Activated naive CD8-positive, alpha-beta T cell (primary cell): ENCODE results near the gene NCAM1.
A peak's percentile ranks its signal among the peaks of the same experiment; 100 is the strongest.

Experiments
- H3K27ac Mint-ChIP-seq: one replicate; pipeline ENCODE4 v1.8.0; 2021; ENCODE audit warnings: mixed read lengths
- H3K27me3 Mint-ChIP-seq: one replicate; pipeline ENCODE4 v1.8.0; 2021; ENCODE audit warnings: mixed read lengths
- H3K36me3 Mint-ChIP-seq: one replicate; pipeline ENCODE4 v1.8.0; 2021; ENCODE audit warnings: mixed read lengths
- H3K4me1 Mint-ChIP-seq: one replicate; pipeline ENCODE4 v1.8.0; 2021; ENCODE audit warnings: low read depth, mixed read lengths
- H3K4me3 Mint-ChIP-seq: one replicate; pipeline ENCODE4 v1.8.0; 2021; ENCODE audit warnings: mild to moderate bottlenecking, mixed read lengths
- H3K9me3 Mint-ChIP-seq: one replicate; pipeline ENCODE4 v1.8.0; 2021; ENCODE audit warnings: low read depth, mixed read lengths

NCAM1 gene

DNA sequence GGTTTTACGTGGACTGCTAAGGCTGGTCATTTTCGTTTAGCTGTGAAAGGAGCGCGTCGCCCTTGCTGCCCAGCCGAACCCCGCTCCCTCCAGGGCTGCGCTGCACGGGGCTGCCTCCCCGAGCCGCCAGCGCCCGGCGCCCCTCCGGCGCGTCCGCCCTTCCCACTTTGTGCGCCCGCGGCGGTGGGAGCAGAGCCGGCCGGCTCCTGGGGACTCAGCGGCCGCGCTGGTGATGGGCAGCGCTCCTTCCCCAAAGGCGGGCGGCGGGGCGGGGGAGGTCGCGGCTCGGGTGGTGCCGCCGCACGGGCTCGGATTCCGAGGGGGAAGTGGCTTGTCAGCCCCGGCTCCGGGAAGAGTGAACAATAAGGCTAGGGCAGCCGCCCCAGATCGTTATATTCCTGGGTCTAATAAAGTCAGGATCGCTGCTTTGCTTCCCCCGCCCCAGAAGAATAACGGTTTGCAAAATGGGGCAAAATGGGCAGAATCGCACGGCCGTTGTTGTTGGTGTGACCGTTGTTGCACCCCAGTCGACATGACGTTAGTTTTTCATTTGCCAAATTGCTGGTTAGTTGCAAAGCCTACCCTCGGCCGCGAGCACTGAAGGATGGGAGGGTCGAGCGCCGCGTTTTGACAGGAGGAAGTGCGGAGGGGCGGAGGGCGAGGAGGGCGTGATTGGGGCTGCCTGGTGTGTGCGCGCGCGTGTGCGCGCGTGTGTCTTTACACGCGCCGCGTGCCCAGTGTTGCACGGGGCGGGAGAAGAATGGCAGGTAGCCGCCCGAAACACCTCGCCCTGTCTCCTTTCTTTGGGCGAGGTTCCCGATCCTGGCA lies 745 bp downstream of the NCAM1 start:
- H3K27ac Mint-ChIP-seq = no peak overlapping the region
- H3K4me3 Mint-ChIP-seq = peak overlapping the region; percentile 87
- H3K9me3 Mint-ChIP-seq = no peaks in the 10 kb centered on the region
- H3K36me3 Mint-ChIP-seq = no peaks in the 10 kb centered on the region
- peaks cover 46% of the 10 kb centered on the region for H3K27me3 Mint-ChIP-seq
- H3K4me1 Mint-ChIP-seq = peaks cover 15% of the 10 kb centered on the region

DNA sequence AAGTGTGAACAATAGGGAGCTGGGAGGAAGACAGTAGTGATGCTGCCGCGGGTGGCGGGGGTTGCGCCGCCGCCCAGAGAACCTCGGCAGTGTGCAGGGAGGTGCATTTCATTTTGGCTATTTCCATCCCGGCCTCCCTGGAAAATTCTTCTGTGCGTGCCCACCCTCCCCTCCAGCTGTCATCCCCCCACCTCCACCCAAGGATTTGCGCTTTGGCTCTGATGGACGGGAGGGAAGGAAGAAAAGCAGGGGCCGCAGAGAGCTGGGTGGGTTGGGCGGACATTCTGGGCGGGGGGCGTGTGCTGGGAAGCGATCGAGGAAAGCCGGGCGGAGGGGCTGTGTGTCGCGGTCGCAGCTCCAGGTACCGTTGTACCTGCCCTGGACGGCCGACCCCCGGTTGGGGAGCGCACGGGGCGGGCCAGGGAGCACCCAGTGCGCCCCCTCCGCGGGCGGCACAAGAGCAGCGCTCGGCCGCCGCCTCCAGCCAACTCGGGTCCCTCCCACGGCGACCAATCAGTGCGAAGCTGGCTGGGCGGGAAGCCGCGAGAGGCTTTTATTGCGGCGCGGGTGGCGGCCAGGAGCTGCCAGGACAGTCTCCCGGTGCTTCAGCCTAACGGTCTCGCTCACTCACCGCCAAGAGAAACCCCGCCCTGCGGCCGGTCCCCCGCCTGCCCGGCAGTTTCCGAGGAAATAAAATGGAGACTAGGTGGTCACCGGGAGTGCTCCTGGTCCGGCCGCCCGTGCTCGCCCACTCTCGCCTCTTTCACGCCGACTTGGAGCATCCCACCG lies 1.6 kb downstream of the NCAM1 start:
- no peak overlapping the region for H3K27ac Mint-ChIP-seq
- H3K9me3 Mint-ChIP-seq = no peaks in the 10 kb centered on the region
- H3K4me1 Mint-ChIP-seq = peaks cover 15% of the 10 kb centered on the region
- H3K27me3 Mint-ChIP-seq = peaks cover 46% of the 10 kb centered on the region
- H3K36me3 Mint-ChIP-seq = no peaks in the 10 kb centered on the region
- peak overlapping the region; percentile 87 for H3K4me3 Mint-ChIP-seq

DNA sequence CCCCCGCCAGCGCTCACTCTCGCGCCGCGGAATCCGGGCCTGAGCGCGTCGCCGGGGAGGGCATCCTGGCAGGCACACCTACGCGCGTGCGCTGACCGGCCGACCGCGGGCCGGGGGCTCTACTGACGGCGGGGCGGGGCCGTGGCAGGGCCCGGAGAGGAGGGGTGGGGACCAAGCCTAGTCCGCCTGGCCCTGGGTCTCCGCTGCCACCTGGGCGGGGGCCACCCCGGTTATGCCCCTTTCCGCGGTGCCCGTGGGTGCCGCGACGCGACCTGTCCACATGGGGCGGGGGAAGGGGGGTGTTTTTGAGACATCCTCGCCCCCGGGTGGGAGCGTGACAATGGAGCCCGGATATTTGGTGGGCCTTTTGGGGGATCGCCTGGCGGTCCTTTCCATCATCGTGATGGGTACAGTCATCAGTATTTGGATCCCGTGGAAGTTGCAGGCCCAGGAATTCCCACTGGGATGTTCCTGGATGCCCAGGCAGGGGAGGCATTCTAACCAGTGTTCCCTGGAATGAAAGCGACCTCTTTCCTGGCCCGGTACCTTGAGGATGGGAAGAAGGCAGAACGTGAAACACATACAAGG lies 2.2 kb downstream of the NCAM1 start:
- Mint-ChIP-seq H3K4me3 (peak overlapping the region; percentile 61), H3K4me1 (peaks cover 15% of the 10 kb centered on the region), H3K27ac (no peak overlapping the region), H3K36me3 (no peaks in the 10 kb centered on the region), H3K9me3 (no peaks in the 10 kb centered on the region), H3K27me3 (peaks cover 43% of the 10 kb centered on the region)

DNA sequence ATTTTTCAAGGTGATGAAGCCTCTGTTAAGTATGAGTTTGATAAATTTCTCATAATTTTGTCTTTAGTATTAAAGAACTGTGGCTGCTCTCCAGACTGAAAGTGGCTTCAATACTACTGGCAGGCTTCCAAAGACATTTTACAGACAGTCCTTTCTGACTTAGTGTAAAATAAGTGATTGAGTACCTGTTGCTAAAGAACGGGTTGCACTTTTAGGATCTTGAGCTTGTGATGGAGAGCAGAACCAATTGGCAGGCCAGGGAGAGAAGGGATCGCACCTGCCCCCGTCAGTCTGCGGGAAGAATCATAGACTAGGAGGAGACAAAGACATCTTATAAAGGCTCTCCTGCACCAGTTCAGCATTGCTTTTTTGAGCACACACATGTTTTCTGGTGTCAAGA lies 4.4 kb downstream of the NCAM1 start:
- Mint-ChIP-seq H3K27me3 (peaks cover 39% of the 10 kb centered on the region), H3K36me3 (no peaks in the 10 kb centered on the region), H3K4me1 (peaks cover 15% of the 10 kb centered on the region), H3K27ac (no peak overlapping the region), H3K4me3 (no peak overlapping the region), H3K9me3 (no peaks in the 10 kb centered on the region)

DNA sequence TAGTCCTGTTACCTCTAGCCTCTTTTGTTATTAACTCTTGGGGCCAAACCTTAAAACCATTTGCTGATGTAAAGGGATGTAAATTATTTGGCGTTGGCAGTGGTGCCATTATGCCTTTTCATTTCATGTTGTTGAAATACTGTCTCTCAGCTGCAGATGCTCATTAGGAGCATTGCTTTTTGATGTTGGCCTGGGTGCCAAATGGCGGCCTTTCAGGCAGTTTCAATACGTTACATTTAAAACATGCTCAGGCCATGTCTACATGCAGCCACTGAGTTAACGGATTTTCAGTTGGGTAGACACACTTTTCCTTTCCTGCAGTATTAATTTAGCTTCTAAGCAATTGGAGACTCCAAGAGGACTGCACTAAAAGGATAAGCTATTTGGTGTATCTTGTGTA lies 5.3 kb downstream of the NCAM1 start:
- Mint-ChIP-seq H3K9me3 (no peaks in the 10 kb centered on the region), H3K27me3 (peaks cover 35% of the 10 kb centered on the region), H3K36me3 (no peaks in the 10 kb centered on the region), H3K27ac (no peak overlapping the region), H3K4me1 (peaks cover 9% of the 10 kb centered on the region), H3K4me3 (no peak overlapping the region)

DNA sequence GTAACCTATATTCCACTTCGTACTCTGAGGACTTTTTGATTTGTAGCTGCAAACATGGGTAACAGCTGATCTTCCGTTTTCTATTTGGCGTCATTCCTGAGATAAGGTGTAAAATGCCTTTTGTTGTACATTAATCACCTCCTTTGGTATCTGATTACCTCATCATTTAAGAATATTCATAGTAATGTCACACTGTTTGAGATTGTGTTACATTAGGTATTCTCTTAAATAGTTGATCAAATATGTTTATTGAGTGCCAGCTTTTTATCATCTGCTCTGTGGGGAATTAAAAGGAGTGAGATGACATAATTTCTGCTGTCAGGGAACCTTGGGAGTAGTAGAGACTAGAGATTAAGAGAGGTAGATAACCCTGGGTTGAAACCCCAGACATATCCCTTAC lies 5.9 kb downstream of the NCAM1 start:
- Mint-ChIP-seq H3K9me3 (no peaks in the 10 kb centered on the region), H3K27ac (no peak overlapping the region), H3K36me3 (no peaks in the 10 kb centered on the region), H3K27me3 (peaks cover 34% of the 10 kb centered on the region), H3K4me3 (no peak overlapping the region), H3K4me1 (peaks cover 8% of the 10 kb centered on the region)

DNA sequence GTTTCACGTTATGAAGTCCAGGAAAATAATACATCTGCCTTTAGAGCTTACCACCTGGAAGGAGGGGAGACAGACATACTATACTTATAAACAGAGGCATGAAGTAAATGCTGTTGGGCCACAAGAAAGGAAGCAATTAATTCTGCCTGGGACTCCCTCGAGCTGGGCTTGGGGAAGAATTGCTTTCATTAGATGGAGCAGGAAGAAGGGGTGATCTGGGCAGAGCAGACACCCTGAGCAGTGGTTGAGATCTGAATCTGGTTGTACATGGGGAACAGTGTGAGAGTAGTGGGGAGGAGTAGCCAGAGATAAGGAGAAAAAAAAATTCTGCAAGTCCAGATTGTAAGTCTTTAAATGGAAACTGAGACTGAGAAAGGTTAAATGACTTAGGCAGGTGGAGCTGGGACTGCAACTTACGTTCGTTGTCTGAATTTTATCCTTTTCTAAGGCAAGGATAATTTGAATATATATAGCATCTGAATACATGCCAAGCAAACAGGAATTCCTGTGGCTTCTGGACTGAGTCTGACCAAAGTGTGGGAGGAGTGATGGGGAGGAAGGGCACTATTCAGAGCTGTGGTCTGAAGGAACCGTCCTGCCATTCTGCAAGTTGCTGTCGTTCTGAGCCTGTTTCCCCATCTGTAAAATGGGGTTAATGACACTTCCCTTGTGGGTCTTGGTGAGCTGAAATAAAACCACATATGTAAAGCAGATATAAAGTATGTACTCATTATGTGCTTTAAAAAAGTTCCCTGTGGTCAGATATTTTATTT lies 7.9 kb downstream of the NCAM1 start:
- no peak overlapping the region for H3K27ac Mint-ChIP-seq

DNA sequence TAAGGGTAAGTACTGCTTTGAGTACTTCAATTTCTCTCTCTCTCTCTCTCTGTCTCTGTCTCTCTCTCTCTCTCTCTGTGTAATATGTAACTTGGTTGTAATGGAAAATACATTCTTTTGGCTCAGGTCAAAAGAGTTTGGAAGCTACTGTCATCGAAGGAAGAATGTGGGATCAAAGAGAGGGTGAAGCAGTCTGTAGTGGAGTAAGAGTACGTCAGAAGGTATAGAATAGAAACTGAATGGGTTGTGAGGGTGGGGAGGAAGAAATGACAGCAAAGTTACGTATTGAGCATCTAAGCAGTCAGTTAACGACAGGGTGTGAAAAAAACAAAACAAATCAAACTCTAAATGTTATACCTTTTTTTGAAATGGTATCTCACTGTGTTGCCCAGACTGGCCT lies 10.0 kb downstream of the NCAM1 start:
- H3K4me1 Mint-ChIP-seq = no peaks in the 10 kb centered on the region
- no peaks in the 10 kb centered on the region for H3K36me3 Mint-ChIP-seq
- H3K27ac Mint-ChIP-seq = no peak overlapping the region
- no peaks in the 10 kb centered on the region for H3K9me3 Mint-ChIP-seq
- no peak overlapping the region for H3K4me3 Mint-ChIP-seq
- H3K27me3 Mint-ChIP-seq = peaks cover 16% of the 10 kb centered on the region

More for the DNA sequence above, 7.9 kb downstream of the NCAM1 start:
- H3K4me1 Mint-ChIP-seq = peaks cover 2% of the 10 kb centered on the region
- no peak overlapping the region for H3K4me3 Mint-ChIP-seq
- H3K36me3 Mint-ChIP-seq = no peaks in the 10 kb centered on the region
- H3K27me3 Mint-ChIP-seq = peaks cover 26% of the 10 kb centered on the region
- H3K9me3 Mint-ChIP-seq = no peaks in the 10 kb centered on the region

DNA sequence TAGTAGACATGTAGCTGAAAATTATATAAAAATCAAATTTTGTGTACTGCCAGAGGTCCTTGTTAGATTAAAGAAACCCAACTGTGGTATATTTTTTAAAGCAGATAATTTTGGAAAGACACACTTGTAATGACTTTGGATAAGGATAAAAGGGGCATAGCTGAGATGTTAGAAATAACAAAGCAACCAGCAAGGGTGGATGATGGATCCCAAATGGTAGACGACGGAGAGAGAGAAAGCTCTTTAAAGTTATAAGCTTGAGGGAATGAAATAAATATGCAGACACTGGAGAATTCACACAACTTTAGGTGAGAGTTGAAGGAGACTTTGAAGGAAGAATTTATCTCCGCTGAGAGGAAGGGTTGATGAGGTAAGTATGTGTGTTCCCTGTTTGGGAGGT lies 10.6 kb downstream of the NCAM1 start:
- no peak overlapping the region for H3K4me3 Mint-ChIP-seq
- no peaks in the 10 kb centered on the region for H3K4me1 Mint-ChIP-seq
- peaks cover 18% of the 10 kb centered on the region for H3K27me3 Mint-ChIP-seq
- H3K27ac Mint-ChIP-seq = no peak overlapping the region
- H3K9me3 Mint-ChIP-seq = no peaks in the 10 kb centered on the region
- H3K36me3 Mint-ChIP-seq = no peaks in the 10 kb centered on the region

DNA sequence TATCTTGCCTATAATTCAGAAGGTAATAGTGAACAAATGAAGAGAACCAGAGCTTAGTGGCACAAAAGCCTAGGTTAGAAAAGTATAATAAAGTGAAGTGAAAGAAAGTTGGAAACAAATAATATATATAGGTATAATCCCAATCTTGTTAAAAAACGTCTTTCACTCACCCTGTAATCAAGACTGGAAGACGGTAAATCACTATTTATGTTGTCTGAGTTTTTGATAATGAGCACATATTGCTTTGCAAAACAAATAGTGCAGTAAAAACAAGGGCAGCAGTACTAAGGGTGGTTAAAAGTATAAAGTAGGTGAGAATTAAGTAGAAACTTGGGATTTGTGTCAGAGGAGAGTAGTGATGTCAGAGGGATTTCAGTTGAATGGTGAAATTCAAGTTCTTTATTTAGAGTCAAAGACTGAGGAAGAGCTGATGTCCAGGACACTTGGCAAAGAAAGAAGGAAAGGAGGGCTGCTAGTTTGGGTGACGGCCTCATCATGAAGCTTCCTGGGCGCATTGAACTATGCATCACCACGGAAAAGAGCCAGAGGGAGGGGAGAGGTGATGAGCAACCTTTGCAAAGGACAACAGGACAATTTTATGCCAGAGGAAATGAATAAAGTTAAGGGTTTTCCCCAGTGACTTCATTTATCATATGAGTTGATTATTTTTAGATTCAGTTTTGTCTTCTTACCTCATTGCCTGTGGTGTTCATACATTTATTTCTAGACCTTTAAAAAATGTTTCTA lies 11.4 kb downstream of the NCAM1 start:
- Mint-ChIP-seq H3K4me3 (no peak overlapping the region), H3K27ac (no peak overlapping the region), H3K36me3 (no peaks in the 10 kb centered on the region), H3K9me3 (peaks cover under 1% of the 10 kb centered on the region), H3K4me1 (no peaks in the 10 kb centered on the region), H3K27me3 (peaks cover 13% of the 10 kb centered on the region)

DNA sequence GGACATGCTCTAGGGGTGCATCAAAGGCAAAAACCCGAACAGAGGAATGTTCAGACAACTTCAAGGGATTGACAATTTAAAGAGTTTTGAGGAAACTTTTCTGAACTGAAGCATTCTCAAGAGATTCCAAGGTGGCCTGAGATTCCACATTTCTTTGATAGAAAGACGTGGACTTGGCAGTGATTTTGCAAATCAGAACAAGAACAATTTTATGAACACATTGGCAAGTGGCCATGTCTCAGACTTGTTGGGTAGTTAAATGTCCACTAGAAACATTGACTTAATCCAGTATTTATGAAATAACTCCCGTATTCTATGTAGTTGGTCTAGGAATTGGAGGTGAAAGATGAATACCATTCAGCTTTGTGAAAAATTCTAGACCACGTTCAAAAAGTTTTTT lies 13.8 kb downstream of the NCAM1 start:
- no peak overlapping the region for H3K4me3 Mint-ChIP-seq
- no peaks in the 10 kb centered on the region for H3K4me1 Mint-ChIP-seq
- H3K27me3 Mint-ChIP-seq = peaks cover 10% of the 10 kb centered on the region
- peaks cover 6% of the 10 kb centered on the region for H3K9me3 Mint-ChIP-seq
- no peak overlapping the region for H3K27ac Mint-ChIP-seq
- H3K36me3 Mint-ChIP-seq = no peaks in the 10 kb centered on the region

DNA sequence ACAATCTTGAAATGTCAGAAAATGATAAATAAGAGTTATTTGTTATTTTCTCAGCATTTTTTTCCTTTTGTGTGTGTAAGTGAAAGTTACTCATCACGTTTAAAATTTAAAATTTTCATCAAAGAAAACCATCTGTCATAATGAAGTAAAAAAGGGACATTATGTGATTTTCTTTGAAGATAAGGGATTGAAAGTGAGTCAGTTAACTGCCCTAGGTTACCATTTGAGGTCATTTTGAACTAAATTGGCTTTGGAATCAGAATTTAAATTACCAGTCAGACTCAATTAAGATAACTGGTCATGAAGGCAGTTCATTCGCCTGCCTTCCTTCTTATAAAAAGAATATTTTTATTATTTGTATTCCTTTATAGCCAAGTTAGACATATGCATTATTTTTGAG lies 14.3 kb downstream of the NCAM1 start:
- H3K4me3 Mint-ChIP-seq = no peak overlapping the region
- no peaks in the 10 kb centered on the region for H3K36me3 Mint-ChIP-seq
- H3K27me3 Mint-ChIP-seq = peaks cover 10% of the 10 kb centered on the region
- H3K4me1 Mint-ChIP-seq = no peaks in the 10 kb centered on the region
- H3K27ac Mint-ChIP-seq = no peak overlapping the region
- peaks cover 6% of the 10 kb centered on the region for H3K9me3 Mint-ChIP-seq

DNA sequence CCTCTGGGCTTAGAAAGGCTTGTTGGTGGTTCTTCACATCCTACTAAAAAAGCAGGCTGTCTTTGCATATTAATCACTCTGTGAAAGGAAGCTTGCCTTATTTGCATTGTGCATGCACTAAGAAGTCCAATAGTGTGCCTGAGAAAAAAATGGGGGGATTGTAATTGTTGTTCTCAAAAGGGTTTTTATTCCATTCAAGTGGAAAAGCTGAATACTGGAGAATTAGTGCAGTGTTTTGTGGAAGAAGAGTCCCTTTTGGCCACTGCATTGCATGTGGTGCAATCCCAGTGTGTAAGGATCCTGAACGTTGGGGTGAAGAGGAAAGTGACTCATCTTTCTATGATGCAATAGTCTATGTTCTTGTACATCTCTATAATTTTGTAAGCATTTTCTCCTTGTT lies 16.5 kb downstream of the NCAM1 start:
- Mint-ChIP-seq H3K27me3 (peaks cover 10% of the 10 kb centered on the region), H3K4me1 (no peaks in the 10 kb centered on the region), H3K9me3 (peaks cover 11% of the 10 kb centered on the region), H3K36me3 (no peaks in the 10 kb centered on the region), H3K27ac (no peak overlapping the region), H3K4me3 (no peak overlapping the region)

DNA sequence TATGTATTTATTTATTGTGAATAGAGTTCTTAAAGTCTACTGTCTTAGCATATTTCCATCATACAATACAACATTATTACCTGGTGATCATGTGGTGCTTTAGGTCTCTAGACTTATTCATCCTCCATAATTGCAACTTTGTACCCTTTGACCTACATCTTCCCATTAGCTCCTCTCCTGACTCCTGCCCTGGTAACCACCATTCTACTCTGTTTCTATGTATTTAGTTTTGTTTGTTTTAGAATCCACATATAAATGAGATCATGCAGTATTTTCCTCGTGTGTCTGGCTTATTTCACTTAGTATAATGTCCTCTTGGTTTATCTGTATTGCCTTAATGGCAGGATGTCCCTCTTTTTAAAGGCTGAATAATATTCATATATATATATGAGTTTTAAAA lies 22.7 kb downstream of the NCAM1 start:
- H3K9me3 Mint-ChIP-seq = peaks cover 20% of the 10 kb centered on the region
- H3K27ac Mint-ChIP-seq = no peak overlapping the region
- peaks cover 3% of the 10 kb centered on the region for H3K27me3 Mint-ChIP-seq
- no peaks in the 10 kb centered on the region for H3K4me1 Mint-ChIP-seq
- H3K4me3 Mint-ChIP-seq = no peak overlapping the region
- H3K36me3 Mint-ChIP-seq = no peaks in the 10 kb centered on the region
